ENCODE data around the gene SLC66A2.

SLC66A2 gene

GRCh38 chr18:79971211-79971952 is 19.9 kb upstream of the SLC66A2 start:
- H3F3A ChIP-seq (ENCODE audit: insufficient read depth, low read length): peaks cover 3% of the 10 kb centered on the region; the same call in 1 of the 2 replicates
- no peaks in the 10 kb centered on the region for H3K79me2 ChIP-seq (ENCODE audit: insufficient read depth, low read length)
- H3K27me3 ChIP-seq (ENCODE audit: insufficient read depth, low read length): no peaks in the 10 kb centered on the region
- H3K4me1 ChIP-seq (ENCODE audit: insufficient read depth, low read length, severe bottlenecking): peaks cover 9% of the 10 kb centered on the region
- no peak overlapping the region for H2AFZ ChIP-seq (ENCODE audit: low read length)
- H4K20me1 ChIP-seq (ENCODE audit: insufficient read depth, low read length): no peaks in the 10 kb centered on the region
- H3K9me2 ChIP-seq (ENCODE audit: low read depth, low read length): no peaks in the 10 kb centered on the region
- H3K36me3 ChIP-seq (ENCODE audit: insufficient read depth, low read length): peaks cover 81% of the 10 kb centered on the region
- H3K4me2 ChIP-seq (ENCODE audit: low read length): no peak overlapping the region
- H3K9ac ChIP-seq (ENCODE audit: low read length): no peak overlapping the region
- no peak overlapping the region for H3K4me3 ChIP-seq (ENCODE audit: low read depth, low read length, poor library complexity, severe bottlenecking)
- TF ChIP-seq CTCF (IDR thresholded peaks at IDR 0.05; ENCODE audit: low read length): no peak
- H3K9me3 ChIP-seq (ENCODE audit: low read length): no peaks in the 10 kb centered on the region
- H3K27ac ChIP-seq (ENCODE audit: low read depth, low read length, poor library complexity, severe bottlenecking): no peak overlapping the region

- peaks cover 3% of the 10 kb centered on the region; the same call in 1 of the 2 replicates for H3F3A ChIP-seq (ENCODE audit: insufficient read depth, low read length)
- H3K4me3 ChIP-seq (ENCODE audit: low read depth, low read length, poor library complexity, severe bottlenecking): no peak overlapping the region
- peaks cover 10% of the 10 kb centered on the region for H3K4me1 ChIP-seq (ENCODE audit: insufficient read depth, low read length, severe bottlenecking)
- no peaks in the 10 kb centered on the region for H3K9me3 ChIP-seq (ENCODE audit: low read length)
- H3K9me2 ChIP-seq (ENCODE audit: low read depth, low read length): no peaks in the 10 kb centered on the region
- no peak overlapping the region for H3K9ac ChIP-seq (ENCODE audit: low read length)
- H3K27ac ChIP-seq (ENCODE audit: low read depth, low read length, poor library complexity, severe bottlenecking): no peak overlapping the region
- H3K27me3 ChIP-seq (ENCODE audit: insufficient read depth, low read length): no peaks in the 10 kb centered on the region
- no peak for TF ChIP-seq EZH2 (IDR thresholded peaks at IDR 0.05; ENCODE audit: borderline replicate concordance, low read length)
- no peak for TF ChIP-seq CTCF (IDR thresholded peaks at IDR 0.05; ENCODE audit: low read length)
- no peaks in the 10 kb centered on the region for H3K79me2 ChIP-seq (ENCODE audit: insufficient read depth, low read length)
- no peak overlapping the region for H3K4me2 ChIP-seq (ENCODE audit: low read length)
- no peaks in the 10 kb centered on the region for H4K20me1 ChIP-seq (ENCODE audit: insufficient read depth, low read length)
- no peak overlapping the region for H2AFZ ChIP-seq (ENCODE audit: low read length)
- peaks cover 73% of the 10 kb centered on the region for H3K36me3 ChIP-seq (ENCODE audit: insufficient read depth, low read length)
Measured at GRCh38 chr18:79970419-79971133, 19.1 kb upstream of the SLC66A2 start.

- no peak for TF ChIP-seq EZH2 (IDR thresholded peaks at IDR 0.05; ENCODE audit: borderline replicate concordance, low read length)
- TF ChIP-seq CTCF (IDR thresholded peaks at IDR 0.05; ENCODE audit: low read length): no peak
- Histone ChIP-seq H3K27me3 (ENCODE audit: insufficient read depth, low read length) (no peaks in the 10 kb centered on the region), H3K4me2 (ENCODE audit: low read length) (peak overlapping the region; percentile 62), H2AFZ (ENCODE audit: low read length) (no peak overlapping the region), H3K79me2 (ENCODE audit: insufficient read depth, low read length) (no peaks in the 10 kb centered on the region), H3K9me3 (ENCODE audit: low read length) (no peaks in the 10 kb centered on the region), H4K20me1 (ENCODE audit: insufficient read depth, low read length) (no peaks in the 10 kb centered on the region), H3K9me2 (ENCODE audit: low read depth, low read length) (no peaks in the 10 kb centered on the region), H3K4me1 (ENCODE audit: insufficient read depth, low read length, severe bottlenecking) (peaks cover 54% of the 10 kb centered on the region), H3F3A (ENCODE audit: insufficient read depth, low read length) (peaks cover 3% of the 10 kb centered on the region; the same call in 1 of the 2 replicates), H3K36me3 (ENCODE audit: insufficient read depth, low read length) (peaks cover 23% of the 10 kb centered on the region), H3K4me3 (ENCODE audit: low read depth, low read length, poor library complexity, severe bottlenecking) (peak overlapping the region; percentile 67), H3K9ac (ENCODE audit: low read length) (peak overlapping the region; percentile 74), H3K27ac (ENCODE audit: low read depth, low read length, poor library complexity, severe bottlenecking) (peak overlapping the region; percentile 72)
Measured at GRCh38 chr18:79965119-79965902, 13.9 kb upstream of the SLC66A2 start.
